GM12878 (cell line): ENCODE data around the gene PDLIM4. TPM values are rescaled to one million over a fixed set of nuclear protein-coding genes. Genes with fewer than 3 reads are reported as not detected.

Experiments
- ATAC-seq: fragments of 200-7000 bp; cut with Tn5 transposase; 3 replicates; pipeline ENCODE4 v1.9.1; 2020; ENCODE audit warnings: mild to moderate bottlenecking, moderate library complexity
- BruUV-seq: library from RNA; stranded (reverse); fragments of 400-500 nt; replicated peaks from 2 replicates; lab custom pipeline; 2021; lab: Mats Ljungman, UMichigan
- CTCF ChIA-PET: fragments of 300-600 bp; sonication (Branson Sonifier 250); formaldehyde crosslinking; extraction: SDS; loops from one replicate; lab custom pipeline; 2021; ENCODE audit warnings: inconsistent platforms; lab: Yijun Ruan, JAX
- POLR2A ChIA-PET: fragments of 350-600 bp; formaldehyde crosslinking; extraction: SDS; loops from one replicate; lab custom pipeline; 2021; ENCODE audit warnings: inconsistent platforms; lab: Charles Lee
- RAD21 ChIA-PET: fragments of 300-600 bp; sonication (Branson Sonifier 250); formaldehyde crosslinking; loops from one replicate; lab custom pipeline; 2023; ENCODE audit warnings: antibody characterized with exemption; ENCODE audit not compliant: unreplicated experiment; lab: Charles Lee
- SMC1A ChIA-PET: fragments of 300-600 bp; sonication (Branson Sonifier 250); formaldehyde crosslinking; loops from one replicate; lab custom pipeline; 2023; ENCODE audit not compliant: unreplicated experiment, uncharacterized antibody; lab: Charles Lee
- DNase-seq: peaks from one replicate; pipeline ENCODE4 v3.0.0-alpha.2; 2011; ENCODE audit warnings: low read depth, low spot score
- FAIRE-seq: peaks from 3 replicates; lab custom pipeline; 2011; peaks lifted over from hg19 to GRCh38; lab: Jason Lieb, UNC
- H2AFZ ChIP-seq: 2 replicates; pipeline ENCODE4 v1.6.0; 2011; ENCODE audit warnings: low read depth, low read length, control low read depth; ENCODE audit not compliant: control insufficient read depth
- H3K27ac ChIP-seq: 2 replicates; pipeline ENCODE4 v1.5.1; 2011; ENCODE audit warnings: control low read depth; ENCODE audit not compliant: control insufficient read depth, insufficient read depth
- H3K27me3 ChIP-seq, 2 experiments: replicated peaks in 1 of 2; 2 replicates each; pipeline versions ENCODE4 v1.6.0 to v1.6.1; 2011; ENCODE audit warnings: low read length in 1 of 2; ENCODE audit not compliant: control insufficient read depth in 2 of 2, insufficient read depth in 2 of 2
- H3K36me3 ChIP-seq, 2 experiments: 2 replicates each; pipeline ENCODE4 v1.5.1; 2011; ENCODE audit warnings: low read length in 1 of 2; ENCODE audit not compliant: control insufficient read depth in 2 of 2, insufficient read depth in 2 of 2
- H3K4me1 ChIP-seq: 2 replicates; pipeline ENCODE4 v1.6.1; 2011; ENCODE audit warnings: mild to moderate bottlenecking, low read length, moderate library complexity, mixed read lengths; ENCODE audit not compliant: control insufficient read depth, insufficient read depth
- H3K4me2 ChIP-seq: 2 replicates; pipeline ENCODE4 v1.6.0; 2011; ENCODE audit warnings: control low read depth; ENCODE audit not compliant: control insufficient read depth, insufficient read depth
- H3K4me3 ChIP-seq: fragments of 200-600 bp; sonication (generic); 2 replicates; pipeline ENCODE4 v1.5.1; 2016
- H3K79me2 ChIP-seq: 2 replicates; pipeline ENCODE4 v1.6.0; 2011; ENCODE audit warnings: low read length; ENCODE audit not compliant: control insufficient read depth, insufficient read depth
- H3K9ac ChIP-seq: 2 replicates; pipeline ENCODE4 v1.8.0; 2011; ENCODE audit warnings: low read length, control low read depth, mixed read lengths; ENCODE audit not compliant: control insufficient read depth, insufficient read depth
- H3K9me3 ChIP-seq: replicated peaks from 3 replicates; pipeline ENCODE4 v1.5.1; 2011; ENCODE audit warnings: mild to moderate bottlenecking, low read length; ENCODE audit not compliant: control insufficient read depth, insufficient read depth
- H4K20me1 ChIP-seq: 2 replicates; pipeline ENCODE4 v1.6.0; 2011; ENCODE audit not compliant: control insufficient read depth, insufficient read depth
- CTCF ChIP-seq, 3 experiments: IDR thresholded peaks in 2 of 3; conservative IDR thresholded peaks in 1 of 3; 2 replicates each; pipeline ENCODE4 v1.5.1; 2011; ENCODE audit warnings: low read depth in 3 of 3, low read length in 3 of 3, mild to moderate bottlenecking in 3 of 3, control low read depth in 2 of 3, moderate library complexity in 2 of 3, inconsistent platforms in 1 of 3, mixed read lengths in 1 of 3; ENCODE audit not compliant: control insufficient read depth in 2 of 3, insufficient read depth in 1 of 3; ENCODE audit errors: extremely low read depth in 1 of 3
- FOXM1 ChIP-seq: IDR thresholded peaks from 2 replicates; pipeline ENCODE4 v1.6.1; 2012; ENCODE audit warnings: low read depth, mild to moderate bottlenecking, inconsistent platforms, low read length, moderate library complexity
- RAD21 ChIP-seq: IDR thresholded peaks from 2 replicates; pipeline ENCODE4 v1.6.1; 2011; ENCODE audit warnings: mild to moderate bottlenecking, low read depth, low read length, moderate library complexity; ENCODE audit not compliant: insufficient read depth
- SMC3 ChIP-seq: IDR thresholded peaks from 2 replicates; pipeline ENCODE4 v1.6.1; 2011; ENCODE audit warnings: low read length, improper control_type of control experiment, borderline replicate concordance
- SREBF1 ChIP-seq: IDR thresholded peaks from 2 replicates; pipeline ENCODE4 v1.6.1; 2012; ENCODE audit warnings: mild to moderate bottlenecking, low read length
- WGBS: methylation state at CpG from one replicate; pipeline ENCODE4 v1.1.6; 2016; ENCODE audit warnings: low lambda C conversion rate; ENCODE audit not compliant: insufficient replicate concordance, insufficient coverage; ENCODE audit errors: missing lambda C conversion rate; 5-methylcytosine and 5-hydroxymethylcytosine counted together
- in situ Hi-C: fragments of 300-500 bp; cut with MboI; formaldehyde crosslinking; loops from 9 replicates; pipeline ENCODE4 v1.14.3; 2018; ENCODE audit warnings: mixed read lengths
- intact Hi-C: fragments of 100-400 bp; cut with micrococcal nuclease; formaldehyde crosslinking; loops from one replicate; pipeline ENCODE4 v1.14.2; 2022; ENCODE audit not compliant: unreplicated experiment
- polyA plus RNA-seq, 11 experiments: library from polyadenylated mRNA; depleted of rRNA in 4 of 11; unstranded in 6 of 11; stranded (reverse) in 5 of 11; fragments of >200 nt; fragmentation: Nextera tagmentation in 4 of 11; fragmentation: Illumina TruSeq in 1 of 11; extraction: Ambion mirVana in 4 of 11; extraction: Trizol in 1 of 11; gene quantifications; 1 replicate in 1 of 11; 2 replicates in 10 of 11; pipeline versions ENCODE4 v1.2.1 to v1.2.3, GENCODE V29; 2011 to 2016; ENCODE audit warnings: inconsistent platforms in 2 of 11, missing spikeins in 2 of 11, low read depth in 1 of 11
- total RNA-seq, 4 experiments: library from RNA; depleted of rRNA in 3 of 4; stranded (reverse); fragments of >200 nt in 3 of 4; fragmentation: Illumina TruSeq in 1 of 4; extraction: Trizol in 1 of 4; gene quantifications; 2 replicates each; pipeline versions ENCODE4 v1.2.1 to v1.2.3, GENCODE V29; 2013 to 2021

Gene PDLIM4
- total and polyA plus RNA-seq, 10 of the 15 experiments (the other 5 are each of a cell fraction or from before 2014, with no cell fraction given) = 0.13 to 1.7 (median 0.39) TPM; not detected in 3

GRCh38 chr5:132272311-132273210 is 15.1 kb downstream of the PDLIM4 start:
- POLR2A ChIA-PET = interaction anchor here (0.8 kb wide), 1 partner anchor 11 kb away, joined by 3 read pairs; no protein-coding TSS in a partner anchor
- no TSS peak for BruUV-seq
- Histone ChIP-seq H3K9ac (no peak overlapping the region), H3K36me3 (no peaks in the 10 kb centered on the region), H4K20me1 (no peaks in the 10 kb centered on the region), H3K27ac (no peak overlapping the region), H3K4me2 (no peak overlapping the region), H3K4me1 (peaks cover 30% of the 10 kb centered on the region), H2AFZ (no peak overlapping the region), H3K79me2 (no peaks in the 10 kb centered on the region), H3K27me3 (no peaks in the 10 kb centered on the region), H3K9me3 (no peaks in the 10 kb centered on the region), H3K4me3 (no peak overlapping the region)
- CTCF ChIA-PET = interaction anchor here (0.6 to 4.5 kb wide), 26 partner anchors 9 to 1319 kb away, joined by 3 to 23 read pairs (median 4); partner anchors contain the start of genes SLC22A4 and SLC22A5
- in situ Hi-C loops (no loop called here), intact Hi-C loops (loop anchor here (5.0 kb wide), 2 partner anchors 100 to 230 kb away; no protein-coding TSS in a partner anchor)
- peak; percentile 67 for TF ChIP-seq RAD21
- no peak for TF ChIP-seq SREBF1
- peak; percentile 49; the same call in 1 of the 2 replicates for TF ChIP-seq SMC3
- no peak for TF ChIP-seq FOXM1
- TF ChIP-seq CTCF (IDR thresholded peaks at IDR 0.05 in 2 of 3, conservative IDR thresholded peaks at IDR 0.05 in 1 of 3; ENCODE audit: control insufficient read depth in 2 of 3, extremely low read depth in 1 of 3, insufficient read depth in 1 of 3, low read depth in 3 of 3, low read length in 3 of 3) = peak; percentile 66 to 81 (median 77)
- ATAC-seq (no peak), DNase-seq (no peak), FAIRE-seq (no peak)
- WGBS = 54% methylated on average over 37 of the region's 37 CpGs
- RAD21 ChIA-PET = interaction anchor here (0.6 to 1.9 kb wide), 6 partner anchors 11 to 228 kb away, joined by 3 to 7 read pairs (median 4); partner anchors contain the start of gene SLC22A5
- SMC1A ChIA-PET = interaction anchor here (0.6 to 3.7 kb wide), 8 partner anchors 21 to 227 kb away, joined by 3 to 14 read pairs (median 3); no protein-coding TSS in a partner anchor
